A673 (cell line): ENCODE measurements around the gene MBD5. TPM values are rescaled to one million over a fixed set of nuclear protein-coding genes. Genes with fewer than 3 reads are reported as not detected.

Experiments
- BruUV-seq: library from RNA; stranded (reverse); fragments of 400-500 nt; replicated peaks from 2 replicates; lab custom pipeline; 2021; lab: Mats Ljungman, UMichigan
- CTCF ChIA-PET: fragments of 300-600 bp; sonication (Branson Sonifier 250); formaldehyde crosslinking; loops from one replicate; lab custom pipeline; 2022; ENCODE audit warnings: antibody characterized with exemption; lab: Charles Lee
- POLR2A ChIA-PET: fragments of 300-600 bp; sonication (Branson Sonifier 250); formaldehyde crosslinking; loops from one replicate; lab custom pipeline; 2022; ENCODE audit warnings: antibody characterized with exemption; ENCODE audit not compliant: low non-redundant PET; lab: Charles Lee
- DNase-seq: peaks from one replicate; pipeline ENCODE4 v3.0.0-alpha.2; 2015; ENCODE audit warnings: low spot score
- H3K27ac ChIP-seq: fragments of 200-600 bp; sonication (generic); 2 replicates; pipeline ENCODE4 v1.5.1; 2016; ENCODE audit warnings: mixed run types, low read depth, mild to moderate bottlenecking, mixed read lengths, antibody characterized with exemption, low read length; ENCODE audit not compliant: poor library complexity, severe bottlenecking
- H3K27me3 ChIP-seq: fragments of 200-600 bp; sonication (generic); replicated peaks from 2 replicates; pipeline ENCODE4 v1.6.1; 2017; ENCODE audit warnings: mixed run types, low read depth, mild to moderate bottlenecking, mixed read lengths, antibody characterized with exemption, low read length; ENCODE audit not compliant: insufficient read depth, poor library complexity
- H3K36me3 ChIP-seq: fragments of 200-600 bp; sonication (generic); 2 replicates; pipeline ENCODE4 v1.6.1; 2016; ENCODE audit warnings: mixed run types, mild to moderate bottlenecking, mixed read lengths, antibody characterized with exemption, low read length; ENCODE audit not compliant: insufficient read depth, poor library complexity, severe bottlenecking
- H3K4me1 ChIP-seq: fragments of 200-600 bp; sonication (generic); 2 replicates; pipeline ENCODE4 v1.6.1; 2017; ENCODE audit warnings: mixed run types, mild to moderate bottlenecking, mixed read lengths, antibody characterized with exemption, low read length; ENCODE audit not compliant: insufficient read depth, poor library complexity, severe bottlenecking
- H3K4me3 ChIP-seq: fragments of 200-600 bp; sonication (generic); 2 replicates; pipeline ENCODE4 v1.5.1; 2016; ENCODE audit warnings: low read depth, mixed run types, mild to moderate bottlenecking, mixed read lengths, low read length; ENCODE audit not compliant: poor library complexity, severe bottlenecking
- H3K9me3 ChIP-seq: fragments of 200-600 bp; sonication (generic); 2 replicates; pipeline ENCODE4 v1.6.1; 2016; ENCODE audit warnings: mixed run types, low read depth, mild to moderate bottlenecking, mixed read lengths, antibody characterized with exemption, low read length; ENCODE audit not compliant: poor library complexity, severe bottlenecking
- EZH2 ChIP-seq: fragments of 200-600 bp; sonication (generic); IDR thresholded peaks from 2 replicates; pipeline ENCODE4 v1.6.1; 2017; ENCODE audit warnings: borderline replicate concordance, low read depth, mild to moderate bottlenecking, mixed read lengths, antibody characterized with exemption, low read length; ENCODE audit not compliant: poor library complexity, severe bottlenecking
- intact Hi-C: fragments of 100-400 bp; cut with micrococcal nuclease; formaldehyde crosslinking; loops from one replicate; pipeline ENCODE4 v1.10.0; 2022; ENCODE audit not compliant: unreplicated experiment
- total RNA-seq: library from RNA; stranded (reverse); gene quantifications from 2 replicates; pipeline ENCODE4 v1.2.3, GENCODE V29; 2021
- TF ChIP-seq, protein P1 (sequence below): fragments of 300-800, 200-600 bp; sonication (generic); conservative IDR thresholded peaks from 2 replicates; pipeline ENCODE4 v1.5.1; 2017; ENCODE audit warnings: low read depth, mild to moderate bottlenecking, antibody characterized with exemption, low read length, moderate library complexity, mixed read lengths

The MBD5 gene
- total RNA-seq, 1 experiment from 2014 or later = 32.4 TPM

DNA sequence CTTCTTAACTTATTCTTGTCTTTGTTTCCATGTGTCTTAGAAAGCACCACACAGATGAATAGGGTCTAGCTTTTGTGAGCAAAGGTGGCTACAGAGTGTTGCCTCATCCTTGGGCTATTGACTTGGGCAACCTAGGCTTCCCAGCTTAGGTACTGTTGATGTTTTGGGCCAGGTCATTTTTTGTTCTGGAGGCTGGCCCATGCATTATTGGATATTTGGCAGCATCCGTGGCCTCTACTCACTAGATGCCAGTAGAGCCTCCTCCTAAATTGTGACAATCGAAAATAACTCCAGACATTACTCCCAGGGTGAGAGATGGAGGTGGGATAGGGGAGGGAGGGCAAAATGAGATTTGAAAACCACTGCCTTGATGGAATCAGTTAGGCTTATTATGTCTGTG lies 496.4 kb downstream of the MBD5 start:
- CTCF ChIA-PET = no interaction called here

DNA sequence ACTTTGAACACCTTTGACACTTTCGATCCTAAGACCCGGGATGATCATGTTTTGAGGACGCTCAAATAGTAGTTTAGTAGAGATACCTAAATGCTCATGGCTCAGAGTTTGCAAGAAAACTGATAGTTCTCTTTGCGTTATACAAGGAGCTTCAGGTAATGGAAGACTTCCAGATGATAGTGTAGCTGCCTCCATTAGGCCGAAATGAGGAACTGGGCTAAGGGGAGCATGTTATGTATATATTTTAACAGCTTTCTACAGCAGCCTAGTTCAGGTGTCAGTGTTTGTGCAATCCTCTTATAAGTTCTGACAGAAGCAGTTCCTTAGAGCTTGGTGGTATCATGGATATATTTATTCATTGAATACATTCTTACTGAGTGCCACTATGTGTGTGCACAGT lies 496.9 kb downstream of the MBD5 start:
- Histone ChIP-seq H3K36me3 (no peaks in the 10 kb centered on the region), H3K9me3 (no peaks in the 10 kb centered on the region), H3K27ac (no peak overlapping the region), H3K27me3 (no peaks in the 10 kb centered on the region), H3K4me1 (no peaks in the 10 kb centered on the region), H3K4me3 (no peak overlapping the region)
- ChIA-PET CTCF (no interaction called here), POLR2A (no interaction called here)
- no peak for DNase-seq
- TF ChIP-seq EZH2 = no peak
- TF ChIP-seq, protein P1, sequence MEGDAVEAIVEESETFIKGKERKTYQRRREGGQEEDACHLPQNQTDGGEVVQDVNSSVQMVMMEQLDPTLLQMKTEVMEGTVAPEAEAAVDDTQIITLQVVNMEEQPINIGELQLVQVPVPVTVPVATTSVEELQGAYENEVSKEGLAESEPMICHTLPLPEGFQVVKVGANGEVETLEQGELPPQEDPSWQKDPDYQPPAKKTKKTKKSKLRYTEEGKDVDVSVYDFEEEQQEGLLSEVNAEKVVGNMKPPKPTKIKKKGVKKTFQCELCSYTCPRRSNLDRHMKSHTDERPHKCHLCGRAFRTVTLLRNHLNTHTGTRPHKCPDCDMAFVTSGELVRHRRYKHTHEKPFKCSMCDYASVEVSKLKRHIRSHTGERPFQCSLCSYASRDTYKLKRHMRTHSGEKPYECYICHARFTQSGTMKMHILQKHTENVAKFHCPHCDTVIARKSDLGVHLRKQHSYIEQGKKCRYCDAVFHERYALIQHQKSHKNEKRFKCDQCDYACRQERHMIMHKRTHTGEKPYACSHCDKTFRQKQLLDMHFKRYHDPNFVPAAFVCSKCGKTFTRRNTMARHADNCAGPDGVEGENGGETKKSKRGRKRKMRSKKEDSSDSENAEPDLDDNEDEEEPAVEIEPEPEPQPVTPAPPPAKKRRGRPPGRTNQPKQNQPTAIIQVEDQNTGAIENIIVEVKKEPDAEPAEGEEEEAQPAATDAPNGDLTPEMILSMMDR = no peak
- intact Hi-C loops = loop anchor here (10.0 kb wide), 1 partner anchor 467 kb away; no protein-coding TSS in a partner anchor
- no TSS peak for BruUV-seq

More for the DNA sequence above, 496.4 kb downstream of the MBD5 start:
- no peak for TF ChIP-seq EZH2
- TF ChIP-seq, protein P1 = no peak
- H3K36me3 ChIP-seq = no peaks in the 10 kb centered on the region
- no peaks in the 10 kb centered on the region for H3K27me3 ChIP-seq
- no peaks in the 10 kb centered on the region for H3K4me1 ChIP-seq
- no TSS peak for BruUV-seq
- DNase-seq = no peak
- intact Hi-C loops = loop anchor here (10.0 kb wide), 1 partner anchor 468 kb away; no protein-coding TSS in a partner anchor
- H3K4me3 ChIP-seq = no peak overlapping the region
- no peaks in the 10 kb centered on the region for H3K9me3 ChIP-seq
- H3K27ac ChIP-seq = no peak overlapping the region
- POLR2A ChIA-PET = no interaction called here

DNA sequence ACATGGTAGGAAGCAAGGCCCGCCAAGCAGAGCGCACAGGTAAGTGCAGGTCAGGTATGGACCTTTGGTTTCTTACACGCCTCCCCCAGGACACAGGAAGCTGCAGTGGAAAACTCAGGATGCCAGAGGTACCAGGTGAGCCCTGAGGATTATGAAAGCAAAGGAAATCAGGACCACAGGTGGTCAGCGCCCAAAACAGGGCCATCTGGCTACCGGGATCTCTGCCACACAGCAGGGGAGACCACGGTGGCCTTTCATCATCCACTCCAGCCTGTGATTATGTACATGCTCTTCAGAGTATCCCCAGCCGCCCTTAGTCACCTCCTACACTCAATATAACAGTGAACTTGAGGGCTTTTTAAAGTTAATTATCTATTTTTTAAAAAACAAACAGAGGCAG lies 498.1 kb downstream of the MBD5 start:
- POLR2A ChIA-PET = no interaction called here
- intact Hi-C loops = loop anchor here (10.0 kb wide), 1 partner anchor 466 kb away; no protein-coding TSS in a partner anchor
- no peak for TF ChIP-seq EZH2
- TF ChIP-seq, protein P1 = no peak

More for the DNA sequence above, 498.1 kb downstream of the MBD5 start:
- no peaks in the 10 kb centered on the region for H3K36me3 ChIP-seq
- no peaks in the 10 kb centered on the region for H3K9me3 ChIP-seq
- BruUV-seq = no TSS peak
- DNase-seq = no peak
- CTCF ChIA-PET = no interaction called here
- no peak overlapping the region for H3K4me3 ChIP-seq
- no peaks in the 10 kb centered on the region for H3K27me3 ChIP-seq
- H3K4me1 ChIP-seq = no peaks in the 10 kb centered on the region
- H3K27ac ChIP-seq = no peak overlapping the region
